ENCODE data around the gene PPP1R9A. TPM values are rescaled to one million over a fixed set of nuclear protein-coding genes. Genes with fewer than 3 reads are reported as not detected.

PPP1R9A gene
- total and polyA plus RNA-seq, 8 donors = 4.7 to 32.4 (median 16.8) TPM

DNA sequence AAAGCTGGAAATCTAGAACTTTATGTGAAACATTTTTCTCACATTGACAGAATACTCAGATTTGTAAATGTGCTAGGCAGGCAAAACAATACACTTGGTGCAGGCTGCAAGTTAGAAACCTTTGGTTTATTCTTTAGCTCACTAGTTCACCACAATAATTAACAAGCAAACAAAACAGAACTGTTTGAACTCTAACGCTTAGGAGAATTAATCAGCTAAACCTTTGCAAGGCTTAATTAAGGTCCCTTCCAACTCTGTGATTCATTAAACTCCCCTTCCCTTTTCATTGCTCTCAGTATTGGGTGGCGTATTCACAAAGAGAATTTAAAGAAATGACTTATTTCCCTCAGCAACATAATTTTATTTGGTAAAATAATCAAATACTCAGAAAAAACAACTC is 317.9 kb downstream of the PPP1R9A start:
- H3K27ac ChIP-seq = no peak overlapping the region

DNA sequence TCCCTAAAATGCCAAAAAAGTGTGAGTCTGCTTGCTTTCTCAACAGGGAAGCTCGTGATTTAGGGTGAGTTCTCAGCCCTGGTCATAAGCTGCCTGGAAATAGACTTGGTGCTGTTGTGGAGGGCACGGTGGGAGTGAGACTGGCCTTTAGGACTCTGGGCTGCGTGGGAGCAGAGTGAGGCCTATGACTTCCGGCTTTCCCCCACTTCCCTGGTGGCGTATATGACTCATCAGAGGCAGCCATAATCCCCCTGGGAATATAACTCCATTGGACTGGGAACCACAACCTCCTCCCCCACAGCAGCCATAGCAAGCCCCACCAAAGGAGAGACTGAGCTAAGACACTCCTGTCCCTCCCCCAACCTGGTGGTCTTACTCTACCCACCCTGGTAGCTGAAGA is 321.9 kb downstream of the PPP1R9A start:
- ATAC-seq = no peak
- 91 to 96% methylated on average over 5 of the region's 5 CpGs for WGBS, 2 donors
- no peak for FAIRE-seq
- no peaks in the 10 kb centered on the region for H3K4me1 ChIP-seq
- H3K36me3 ChIP-seq = peaks cover 0 to 5% (median 0%) of the 10 kb centered on the region in 3 donors
- no peak overlapping the region for H3K4me3 ChIP-seq
- TF ChIP-seq, protein P1, sequence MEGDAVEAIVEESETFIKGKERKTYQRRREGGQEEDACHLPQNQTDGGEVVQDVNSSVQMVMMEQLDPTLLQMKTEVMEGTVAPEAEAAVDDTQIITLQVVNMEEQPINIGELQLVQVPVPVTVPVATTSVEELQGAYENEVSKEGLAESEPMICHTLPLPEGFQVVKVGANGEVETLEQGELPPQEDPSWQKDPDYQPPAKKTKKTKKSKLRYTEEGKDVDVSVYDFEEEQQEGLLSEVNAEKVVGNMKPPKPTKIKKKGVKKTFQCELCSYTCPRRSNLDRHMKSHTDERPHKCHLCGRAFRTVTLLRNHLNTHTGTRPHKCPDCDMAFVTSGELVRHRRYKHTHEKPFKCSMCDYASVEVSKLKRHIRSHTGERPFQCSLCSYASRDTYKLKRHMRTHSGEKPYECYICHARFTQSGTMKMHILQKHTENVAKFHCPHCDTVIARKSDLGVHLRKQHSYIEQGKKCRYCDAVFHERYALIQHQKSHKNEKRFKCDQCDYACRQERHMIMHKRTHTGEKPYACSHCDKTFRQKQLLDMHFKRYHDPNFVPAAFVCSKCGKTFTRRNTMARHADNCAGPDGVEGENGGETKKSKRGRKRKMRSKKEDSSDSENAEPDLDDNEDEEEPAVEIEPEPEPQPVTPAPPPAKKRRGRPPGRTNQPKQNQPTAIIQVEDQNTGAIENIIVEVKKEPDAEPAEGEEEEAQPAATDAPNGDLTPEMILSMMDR (IDR thresholded peaks at IDR 0.05) = no peak
- H3K9me3 ChIP-seq = no peaks in the 10 kb centered on the region
- no peak for DNase-seq
- H3K27me3 ChIP-seq = no peaks in the 10 kb centered on the region
- intact Hi-C loops (cut with DNase I) = no loop called here
- no peak overlapping the region for H3K27ac ChIP-seq

More for the DNA sequence above, 317.9 kb downstream of the PPP1R9A start:
- ATAC-seq (no peak), DNase-seq (no peak), FAIRE-seq (no peak)
- no peaks in the 10 kb centered on the region for H3K27me3 ChIP-seq
- no peaks in the 10 kb centered on the region for H3K9me3 ChIP-seq
- TF ChIP-seq, protein P1 (IDR thresholded peaks at IDR 0.05) = no peak
- H3K4me1 ChIP-seq = no peaks in the 10 kb centered on the region
- peaks cover 0 to 5% (median 0%) of the 10 kb centered on the region in 3 donors for H3K36me3 ChIP-seq
- intact Hi-C loops (cut with DNase I) = no loop called here
- WGBS, 2 donors = 73 to 84% methylated on average over 2 of the region's 2 CpGs
- no peak overlapping the region for H3K4me3 ChIP-seq

DNA sequence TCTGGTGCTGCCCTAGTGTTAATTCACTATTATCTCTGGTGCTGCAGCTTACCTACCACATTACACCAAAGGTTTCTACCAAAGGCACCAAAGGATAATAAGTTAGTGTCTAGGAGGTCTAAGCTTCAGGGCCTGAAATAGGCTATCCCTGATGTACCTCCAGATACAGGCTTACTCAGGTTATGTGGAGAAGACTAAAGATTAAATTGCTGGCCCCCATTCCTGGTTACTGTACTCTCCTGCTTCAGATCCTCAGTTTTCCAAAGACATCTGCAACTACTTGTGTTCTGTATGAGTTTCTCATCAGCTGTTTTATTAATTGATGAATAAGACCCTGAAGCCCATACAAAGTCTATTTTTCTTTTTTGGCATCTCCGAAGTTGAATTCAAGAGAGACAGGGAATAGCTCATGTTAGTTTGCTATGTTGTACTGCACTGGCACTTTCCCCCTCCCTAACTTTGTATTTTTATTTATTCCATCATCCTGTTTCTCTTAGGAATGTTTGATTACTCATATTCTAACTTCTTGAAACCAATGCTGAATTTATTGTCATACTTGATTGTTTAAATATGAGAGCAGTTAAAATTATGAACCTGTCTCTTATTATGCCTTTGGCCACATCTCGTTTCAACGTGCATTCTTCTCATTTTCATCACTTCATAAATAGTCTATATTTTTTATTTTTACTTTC is 331.0 kb downstream of the PPP1R9A start:
- intact Hi-C loops (cut with DNase I) = no loop called here
- H3K4me3 ChIP-seq = no peak overlapping the region
- no peaks in the 10 kb centered on the region for H3K36me3 ChIP-seq
- ATAC-seq (no peak), FAIRE-seq (no peak), DNase-seq (no peak)
- no peaks in the 10 kb centered on the region for H3K27me3 ChIP-seq
- no peaks in the 10 kb centered on the region for H3K9me3 ChIP-seq
- TF ChIP-seq, protein P1 (IDR thresholded peaks at IDR 0.05) = no peak
- WGBS, 2 donors = 80 to 88% methylated on average over 3 of the region's 3 CpGs
- H3K4me1 ChIP-seq = peaks cover 4 to 6% (median 5%) of the 10 kb centered on the region in 3 donors
- H3K27ac ChIP-seq = no peak overlapping the region

DNA sequence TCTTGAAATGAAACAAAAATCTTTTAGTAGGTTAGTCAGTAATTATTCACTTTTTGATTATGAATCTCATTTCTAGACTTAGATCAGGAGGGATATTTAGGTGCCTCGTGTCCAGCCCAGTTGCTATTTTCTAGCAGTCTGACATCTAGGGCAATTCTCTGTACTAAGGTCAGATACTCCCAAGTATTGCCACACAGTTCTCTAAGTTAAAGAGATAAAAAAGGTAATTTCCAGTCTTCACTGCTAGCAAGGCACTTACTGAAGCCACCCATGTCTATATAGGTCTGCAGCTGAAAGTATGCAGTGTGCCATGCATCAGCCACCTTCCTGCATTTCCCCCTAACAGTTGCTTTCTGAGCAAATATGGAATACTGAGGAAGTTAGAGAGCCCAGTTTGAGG is 333.5 kb downstream of the PPP1R9A start:
- FAIRE-seq (no peak), ATAC-seq (peak in 1 of 4 donors; percentile 46), DNase-seq (no peak)
- no peaks in the 10 kb centered on the region for H3K9me3 ChIP-seq
- intact Hi-C loops (cut with DNase I) = no loop called here
- H3K4me1 ChIP-seq = peaks cover 4 to 6% (median 5%) of the 10 kb centered on the region in 3 donors
- no peak overlapping the region for H3K27ac ChIP-seq
- H3K27me3 ChIP-seq = no peaks in the 10 kb centered on the region
- WGBS, 2 donors = 53 to 64% methylated on average over 1 of the region's 1 CpG
- no peak overlapping the region for H3K4me3 ChIP-seq
- TF ChIP-seq, protein P1 (IDR thresholded peaks at IDR 0.05) = no peak
- no peaks in the 10 kb centered on the region for H3K36me3 ChIP-seq

DNA sequence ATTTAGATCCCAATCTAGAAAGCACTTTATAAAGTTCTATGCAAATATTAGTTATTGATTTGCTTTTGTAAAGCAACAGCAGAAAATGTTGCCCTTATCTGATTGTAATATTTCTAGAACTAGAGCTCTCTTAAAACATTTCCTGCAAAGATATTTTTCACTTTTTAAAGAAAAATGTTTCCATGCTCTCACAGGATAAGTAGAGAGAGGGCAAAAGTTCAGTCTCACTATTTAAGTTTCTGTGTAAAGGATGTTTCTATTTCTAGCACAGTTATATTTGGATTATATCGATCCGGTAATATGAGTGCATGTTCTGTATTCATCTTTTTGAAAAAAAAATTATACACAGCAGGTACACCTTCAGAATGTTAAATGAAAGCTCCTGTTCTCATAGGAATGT is 334.9 kb downstream of the PPP1R9A start:
- no peak for DNase-seq

More for the DNA sequence above, 334.9 kb downstream of the PPP1R9A start:
- Histone ChIP-seq H3K27me3 (no peaks in the 10 kb centered on the region), H3K9me3 (no peaks in the 10 kb centered on the region), H3K4me1 (peaks cover 4 to 6% (median 5%) of the 10 kb centered on the region in 3 donors), H3K4me3 (no peak overlapping the region), H3K36me3 (no peaks in the 10 kb centered on the region), H3K27ac (no peak overlapping the region)
- intact Hi-C loops (cut with DNase I) = no loop called here
- TF ChIP-seq, protein P1 (IDR thresholded peaks at IDR 0.05) = no peak
- FAIRE-seq = no peak
- ATAC-seq = peak in 2 of 4 donors; percentile 12 to 19
- WGBS, 2 donors = 23 to 25% methylated on average over 2 of the region's 2 CpGs

All from pancreas (tissue), 10 donors.